ENCODE results near the gene SLC9A5.
A peak's percentile ranks its signal among the peaks of the same experiment; 100 is the strongest.

The SLC9A5 gene

GRCh38 chr16:67257486-67258160 lies 8.8 kb downstream of the SLC9A5 start:
- no peak for DNase-seq

- DNase-seq, result no peak
Observed at GRCh38 chr16:67258161-67258835, 9.5 kb downstream of the SLC9A5 start.

- no peak for DNase-seq
Observed at GRCh38 chr16:67259705-67260104, 10.9 kb downstream of the SLC9A5 start.

- peak; percentile 54 for DNase-seq
Observed at GRCh38 chr16:67260426-67261063, 11.8 kb downstream of the SLC9A5 start.

- no peak for DNase-seq
Observed at GRCh38 chr16:67263201-67263600, 14.4 kb downstream of the SLC9A5 start.

- no peak for DNase-seq
Observed at GRCh38 chr16:67264277-67264676, 15.5 kb downstream of the SLC9A5 start.

- no peak for DNase-seq
Observed at GRCh38 chr16:67264866-67265265, 16.1 kb downstream of the SLC9A5 start.

- DNase-seq, result no peak
Observed at GRCh38 chr16:67265834-67266233, 17.1 kb downstream of the SLC9A5 start.

GRCh38 chr16:67268136-67268579 lies 19.4 kb downstream of the SLC9A5 start:
- DNase-seq, result peak; percentile 95

GRCh38 chr16:67269766-67270165 lies 21.0 kb downstream of the SLC9A5 start:
- DNase-seq, result peak; percentile 63

- no peak for DNase-seq
Observed at GRCh38 chr16:67270931-67271338, 22.2 kb downstream of the SLC9A5 start.

- DNase-seq, result no peak
Observed at GRCh38 chr16:67271446-67271845, 22.7 kb downstream of the SLC9A5 start.

GRCh38 chr16:67275321-67275720 lies 26.5 kb downstream of the SLC9A5 start:
- no peak for DNase-seq

- DNase-seq, result peak; percentile 99
Observed at GRCh38 chr16:67277294-67277998, 28.7 kb downstream of the SLC9A5 start.

- DNase-seq, result peak; percentile 87
Observed at GRCh38 chr16:67277999-67278772, 29.4 kb downstream of the SLC9A5 start.

- peak; percentile 51 for DNase-seq
Observed at GRCh38 chr16:67278773-67279295, 30.1 kb downstream of the SLC9A5 start.

- DNase-seq, result peak; percentile 78
Observed at GRCh38 chr16:67279296-67280089, 30.7 kb downstream of the SLC9A5 start, which contains the start of gene PLEKHG4. Gene PLEKHG4 (plus strand): TSS chr16:67279532. CDS start chr16:67280045, 513 bp downstream.

GRCh38 chr16:67280090-67281015 lies 31.6 kb downstream of the SLC9A5 start:
- no peak for DNase-seq

- DNase-seq, result no peak
Observed at GRCh38 chr16:67281536-67282446, 33.0 kb downstream of the SLC9A5 start.
